GM12878 (cell line): Measurements from ENCODE around the gene FGD4.

ENCODE experiments used
- BCL3 ChIP-seq: IDR thresholded peaks from 2 replicates; pipeline ENCODE4 v1.6.1; 2011; ENCODE audit warnings: borderline replicate concordance, low read depth, mild to moderate bottlenecking, moderate library complexity, low read length; ENCODE audit not compliant: insufficient read depth, poor library complexity, severe bottlenecking
- BHLHE40 ChIP-seq, 2 experiments: fragments of 450-650 bp in 1 of 2; IDR thresholded peaks; 2 replicates each; pipeline ENCODE4 v1.6.1; 2011 to 2017; ENCODE audit warnings: low read depth in 2 of 2, borderline replicate concordance in 1 of 2, improper control_type of control experiment in 1 of 2, low read length in 1 of 2, mild to moderate bottlenecking in 1 of 2
- CREM ChIP-seq: IDR thresholded peaks from 2 replicates; pipeline ENCODE4 v1.6.1; 2014; ENCODE audit warnings: antibody characterized with exemption, low read depth
- CTCF ChIP-seq, 3 experiments: IDR thresholded peaks in 2 of 3; conservative IDR thresholded peaks in 1 of 3; 2 replicates each; pipeline ENCODE4 v1.5.1; 2011; ENCODE audit warnings: low read depth in 3 of 3, low read length in 3 of 3, mild to moderate bottlenecking in 3 of 3, control low read depth in 2 of 3, moderate library complexity in 2 of 3, inconsistent platforms in 1 of 3, mixed read lengths in 1 of 3; ENCODE audit not compliant: control insufficient read depth in 2 of 3, insufficient read depth in 1 of 3; ENCODE audit errors: extremely low read depth in 1 of 3
- EZH2 ChIP-seq: IDR thresholded peaks from 2 replicates; pipeline ENCODE4 v1.6.1; 2012; ENCODE audit warnings: low read depth, mild to moderate bottlenecking, control low read depth, inconsistent platforms, low read length, borderline replicate concordance; ENCODE audit not compliant: control insufficient read depth
- JUND ChIP-seq: IDR thresholded peaks from 2 replicates; pipeline ENCODE4 v1.6.1; 2012; ENCODE audit warnings: low read depth, mild to moderate bottlenecking, low read length, improper control_type of control experiment, moderate library complexity
- MAX ChIP-seq: IDR thresholded peaks from 2 replicates; pipeline ENCODE4 v1.6.1; 2012; ENCODE audit warnings: low read depth, low read length, improper control_type of control experiment
- POLR2A ChIP-seq: IDR thresholded peaks from 2 replicates; pipeline ENCODE4 v1.6.1; 2011; ENCODE audit warnings: low read depth, mild to moderate bottlenecking, low read length
- TARDBP ChIP-seq: IDR thresholded peaks from 2 replicates; pipeline ENCODE4 v1.6.1; 2016; ENCODE audit warnings: borderline replicate concordance
- YY1 ChIP-seq: IDR thresholded peaks from 2 replicates; pipeline ENCODE4 v1.6.1; 2011; ENCODE audit warnings: low read depth, mild to moderate bottlenecking, low read length
- ZSCAN29 ChIP-seq: fragments of 450-650 bp; IDR thresholded peaks from 2 replicates; pipeline ENCODE4 v1.6.1; 2017; ENCODE audit warnings: mild to moderate bottlenecking, moderate library complexity

GRCh38 chr12:32470936-32471470, 71.6 kb downstream of the FGD4 start:
- TF ChIP-seq MAX (no peak), CTCF (IDR thresholded peaks at IDR 0.05 in 2 of 3, conservative IDR thresholded peaks at IDR 0.05 in 1 of 3; ENCODE audit: control insufficient read depth in 2 of 3, extremely low read depth in 1 of 3, insufficient read depth in 1 of 3, low read depth in 3 of 3, low read length in 3 of 3) (no peak), BHLHE40 (IDR thresholded peaks at IDR 0.05; ENCODE audit: borderline replicate concordance in 1 of 2, low read depth in 2 of 2, low read length in 1 of 2) (no peak), POLR2A (no peak), BCL3 (no peak), CREM (no peak), JUND (no peak), EZH2 (no peak), TARDBP (no peak), YY1 (no peak), ZSCAN29 (no peak)
